ENCODE measurements around the gene DDX24.
A peak's percentile ranks its signal among the peaks of the same experiment; 100 is the strongest.

DDX24 gene, protein sequence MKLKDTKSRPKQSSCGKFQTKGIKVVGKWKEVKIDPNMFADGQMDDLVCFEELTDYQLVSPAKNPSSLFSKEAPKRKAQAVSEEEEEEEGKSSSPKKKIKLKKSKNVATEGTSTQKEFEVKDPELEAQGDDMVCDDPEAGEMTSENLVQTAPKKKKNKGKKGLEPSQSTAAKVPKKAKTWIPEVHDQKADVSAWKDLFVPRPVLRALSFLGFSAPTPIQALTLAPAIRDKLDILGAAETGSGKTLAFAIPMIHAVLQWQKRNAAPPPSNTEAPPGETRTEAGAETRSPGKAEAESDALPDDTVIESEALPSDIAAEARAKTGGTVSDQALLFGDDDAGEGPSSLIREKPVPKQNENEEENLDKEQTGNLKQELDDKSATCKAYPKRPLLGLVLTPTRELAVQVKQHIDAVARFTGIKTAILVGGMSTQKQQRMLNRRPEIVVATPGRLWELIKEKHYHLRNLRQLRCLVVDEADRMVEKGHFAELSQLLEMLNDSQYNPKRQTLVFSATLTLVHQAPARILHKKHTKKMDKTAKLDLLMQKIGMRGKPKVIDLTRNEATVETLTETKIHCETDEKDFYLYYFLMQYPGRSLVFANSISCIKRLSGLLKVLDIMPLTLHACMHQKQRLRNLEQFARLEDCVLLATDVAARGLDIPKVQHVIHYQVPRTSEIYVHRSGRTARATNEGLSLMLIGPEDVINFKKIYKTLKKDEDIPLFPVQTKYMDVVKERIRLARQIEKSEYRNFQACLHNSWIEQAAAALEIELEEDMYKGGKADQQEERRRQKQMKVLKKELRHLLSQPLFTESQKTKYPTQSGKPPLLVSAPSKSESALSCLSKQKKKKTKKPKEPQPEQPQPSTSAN

DNA sequence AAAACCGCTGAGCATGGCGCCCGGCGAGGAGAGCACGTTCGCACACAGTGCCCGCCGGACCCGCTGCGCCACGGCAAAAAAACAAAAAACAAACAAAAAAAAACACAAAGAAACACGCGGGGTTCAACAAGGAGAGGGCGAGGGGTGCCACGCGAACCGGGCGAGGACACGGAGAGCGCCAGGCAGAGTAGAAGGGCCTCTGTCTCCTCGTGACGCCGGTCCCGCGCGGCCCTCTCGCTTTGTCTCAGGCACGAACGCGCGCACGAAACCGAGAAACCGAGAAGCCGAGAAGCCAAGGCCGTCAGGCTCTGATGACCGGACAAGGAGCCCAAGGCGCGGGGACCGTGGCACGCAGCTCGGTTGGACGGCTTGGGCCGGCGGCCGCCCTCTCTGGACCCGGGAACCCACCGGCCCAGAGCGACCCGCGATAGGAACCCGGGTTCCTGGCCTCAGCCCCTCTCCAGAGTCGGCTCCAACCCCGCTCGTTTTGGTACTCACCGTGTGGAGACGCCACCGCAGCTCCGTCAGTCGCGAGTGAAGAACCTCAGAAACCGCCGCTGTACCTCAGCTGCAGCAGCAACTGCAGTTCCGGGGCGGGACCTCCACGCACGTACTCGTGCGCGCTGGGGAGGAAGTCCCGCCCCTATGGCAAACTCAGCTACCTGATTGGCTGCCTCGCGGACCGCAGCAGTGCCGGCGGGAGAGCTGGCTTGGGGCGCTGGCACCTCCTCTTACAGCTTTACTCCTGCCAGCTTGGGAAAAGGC, at the start of gene DDX24, which contains the start of gene IFI27L1:
TSS of gene DDX24 (minus strand) at position 582 of the 765 bp plus-strand sequence. CDS start 1,460 bp downstream, outside the sequence.
TSS of gene IFI27L1 (plus strand) at position 690 of the 765 bp plus-strand sequence. CDS start 15,628 bp downstream, outside the sequence.
- Histone ChIP-seq H3K4me1 (ENCODE audit: insufficient read depth, poor library complexity, severe bottlenecking) (peaks cover 12% of the 10 kb centered on the region), H3K27ac (ENCODE audit: poor library complexity, severe bottlenecking) (peak within 1 kb of the TSS; percentile 47), H3K9me3 (ENCODE audit: severe bottlenecking) (peaks cover 3% of the 10 kb centered on the region), H3K4me3 (ENCODE audit: severe bottlenecking) (peak within 1 kb of the TSS; percentile 83), H3K27me3 (ENCODE audit: insufficient read depth, poor library complexity, severe bottlenecking) (no peaks in the 10 kb centered on the region), H3K36me3 (ENCODE audit: low read depth) (peaks cover 48% of the 10 kb centered on the region)
- DNase-seq (ENCODE audit: low spot score) (peak; percentile 98), ATAC-seq (ENCODE audit: low read depth) (peak; percentile 98)
- TF ChIP-seq, protein P1, sequence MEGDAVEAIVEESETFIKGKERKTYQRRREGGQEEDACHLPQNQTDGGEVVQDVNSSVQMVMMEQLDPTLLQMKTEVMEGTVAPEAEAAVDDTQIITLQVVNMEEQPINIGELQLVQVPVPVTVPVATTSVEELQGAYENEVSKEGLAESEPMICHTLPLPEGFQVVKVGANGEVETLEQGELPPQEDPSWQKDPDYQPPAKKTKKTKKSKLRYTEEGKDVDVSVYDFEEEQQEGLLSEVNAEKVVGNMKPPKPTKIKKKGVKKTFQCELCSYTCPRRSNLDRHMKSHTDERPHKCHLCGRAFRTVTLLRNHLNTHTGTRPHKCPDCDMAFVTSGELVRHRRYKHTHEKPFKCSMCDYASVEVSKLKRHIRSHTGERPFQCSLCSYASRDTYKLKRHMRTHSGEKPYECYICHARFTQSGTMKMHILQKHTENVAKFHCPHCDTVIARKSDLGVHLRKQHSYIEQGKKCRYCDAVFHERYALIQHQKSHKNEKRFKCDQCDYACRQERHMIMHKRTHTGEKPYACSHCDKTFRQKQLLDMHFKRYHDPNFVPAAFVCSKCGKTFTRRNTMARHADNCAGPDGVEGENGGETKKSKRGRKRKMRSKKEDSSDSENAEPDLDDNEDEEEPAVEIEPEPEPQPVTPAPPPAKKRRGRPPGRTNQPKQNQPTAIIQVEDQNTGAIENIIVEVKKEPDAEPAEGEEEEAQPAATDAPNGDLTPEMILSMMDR (IDR thresholded peaks at IDR 0.05; ENCODE audit: poor library complexity, severe bottlenecking): no peak

DNA sequence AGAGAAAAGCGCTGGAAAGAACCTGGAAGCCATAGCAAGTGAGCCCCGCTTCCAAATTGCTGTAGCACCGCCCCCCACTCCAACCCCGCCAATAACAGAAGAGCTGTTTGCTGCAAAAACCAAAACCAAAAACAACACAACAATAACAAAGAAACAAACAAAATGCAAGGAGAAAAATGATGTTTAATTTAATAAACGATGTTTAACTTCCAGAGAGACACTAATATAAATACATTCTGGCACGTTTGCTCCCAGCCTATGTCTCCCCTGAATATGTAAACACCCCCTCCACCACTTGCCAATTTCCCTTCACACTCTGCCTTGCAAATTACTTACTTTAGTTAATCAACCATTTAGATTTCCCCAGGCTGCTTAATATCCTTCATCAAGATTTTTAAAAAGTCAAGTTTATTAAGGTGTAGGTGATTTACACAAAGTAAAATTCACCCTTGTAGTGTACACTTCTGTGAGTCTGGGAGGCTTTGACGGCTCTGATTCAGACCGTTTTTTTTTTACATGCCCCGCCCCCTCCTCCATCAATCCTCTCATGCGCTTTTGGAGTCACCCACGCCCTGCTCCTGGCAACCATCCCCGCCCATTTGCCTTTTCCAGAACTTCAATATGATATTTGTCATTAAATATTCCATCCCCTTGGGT, 48.9 kb upstream of the DDX24 start:
- DNase-seq (ENCODE audit: low spot score): no peak
- TF ChIP-seq, protein P1 (IDR thresholded peaks at IDR 0.05; ENCODE audit: poor library complexity, severe bottlenecking): no peak
- Histone ChIP-seq H3K36me3 (ENCODE audit: low read depth) (no peaks in the 10 kb centered on the region), H3K4me1 (ENCODE audit: insufficient read depth, poor library complexity, severe bottlenecking) (no peaks in the 10 kb centered on the region), H3K27me3 (ENCODE audit: insufficient read depth, poor library complexity, severe bottlenecking) (no peaks in the 10 kb centered on the region), H3K9me3 (ENCODE audit: severe bottlenecking) (no peaks in the 10 kb centered on the region), H3K27ac (ENCODE audit: poor library complexity, severe bottlenecking) (peak overlapping the region; percentile 22), H3K4me3 (ENCODE audit: severe bottlenecking) (peak overlapping the region; percentile 36)
- ATAC-seq (ENCODE audit: low read depth): peak; percentile 49; the same call in 2 of the 3 replicates

DNA sequence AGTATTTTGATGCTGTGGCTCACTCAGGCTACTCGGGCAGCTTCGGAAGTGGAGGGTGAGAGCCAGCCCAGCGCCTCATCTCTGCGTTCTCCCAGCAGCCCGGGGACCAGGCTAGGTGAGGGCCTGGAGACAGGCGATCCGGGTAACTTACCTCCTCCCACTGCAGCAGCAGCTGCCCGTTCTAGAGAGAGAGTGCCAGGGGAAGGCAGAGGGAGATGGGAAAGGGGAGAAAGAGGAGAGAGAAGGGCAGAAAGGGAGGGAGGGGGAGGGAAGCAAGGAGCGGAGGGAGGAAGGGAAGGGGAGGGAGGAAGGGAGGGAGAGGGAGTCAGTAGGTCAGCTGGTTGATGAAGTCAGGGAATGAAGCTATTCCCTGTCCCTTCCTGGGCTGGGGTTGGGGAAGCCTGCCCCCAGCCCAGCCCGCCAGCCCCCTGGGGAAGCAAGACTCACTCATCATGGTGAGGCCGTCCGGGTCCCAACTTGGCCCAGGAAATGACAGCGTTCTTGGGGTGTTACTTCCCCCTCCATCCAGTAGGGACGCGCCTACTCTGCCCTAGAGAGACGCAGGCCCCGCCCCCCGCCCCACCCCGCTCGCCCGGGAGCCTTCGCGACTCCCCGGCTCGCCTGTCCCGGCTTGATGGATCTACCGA, 48.2 kb upstream of the DDX24 start, which contains the start of gene IFI27L2:
TSS of gene IFI27L2 (minus strand) at position 494 of the 647 bp plus-strand sequence. CDS start at position 454, 40 bp downstream.
- peak within 1 kb of the TSS; percentile 36 for H3K4me3 ChIP-seq (ENCODE audit: severe bottlenecking)
- H3K9me3 ChIP-seq (ENCODE audit: severe bottlenecking): no peaks in the 10 kb centered on the region
- H3K27me3 ChIP-seq (ENCODE audit: insufficient read depth, poor library complexity, severe bottlenecking): no peaks in the 10 kb centered on the region
- no peaks in the 10 kb centered on the region for H3K36me3 ChIP-seq (ENCODE audit: low read depth)
- TF ChIP-seq, protein P1 (IDR thresholded peaks at IDR 0.05; ENCODE audit: poor library complexity, severe bottlenecking): peak; percentile 19
- DNase-seq (ENCODE audit: low spot score) (no peak), ATAC-seq (ENCODE audit: low read depth) (peak; percentile 87)
- no peaks in the 10 kb centered on the region for H3K4me1 ChIP-seq (ENCODE audit: insufficient read depth, poor library complexity, severe bottlenecking)
- peak within 1 kb of the TSS; percentile 22 for H3K27ac ChIP-seq (ENCODE audit: poor library complexity, severe bottlenecking)

DNA sequence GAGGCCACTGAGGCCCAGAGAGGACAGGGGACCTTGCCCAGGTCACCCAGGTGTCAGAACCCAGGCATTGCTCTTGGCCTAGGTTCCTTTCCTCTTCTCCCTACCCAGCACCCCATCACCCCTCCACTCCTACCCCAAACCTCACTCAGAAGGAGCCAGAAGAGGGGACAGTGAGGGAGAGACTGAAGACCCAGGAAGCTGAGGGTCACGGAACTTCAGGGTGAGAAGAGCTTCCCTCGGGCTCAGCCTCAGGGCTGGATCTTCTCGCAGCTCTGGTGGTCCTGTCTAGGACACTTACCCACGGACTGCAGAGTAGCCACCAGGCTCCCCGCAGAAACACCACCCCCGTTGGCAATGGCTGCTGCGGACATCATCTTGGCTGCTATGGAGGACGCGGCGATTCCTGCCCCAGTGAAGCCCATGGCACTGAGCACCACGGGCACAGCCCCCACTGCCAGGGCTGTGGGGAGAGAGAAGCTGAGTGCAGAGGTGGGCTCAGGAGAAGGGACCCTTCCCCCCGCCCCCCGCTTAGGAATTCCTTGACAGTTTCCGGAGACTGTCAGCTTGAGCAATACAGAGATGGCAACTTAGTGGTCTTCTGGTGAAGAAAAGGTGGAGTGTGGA, 47.3 kb upstream of the DDX24 start:
- DNase-seq (ENCODE audit: low spot score): no peak
- no peaks in the 10 kb centered on the region for H3K4me1 ChIP-seq (ENCODE audit: insufficient read depth, poor library complexity, severe bottlenecking)
- no peak overlapping the region for H3K4me3 ChIP-seq (ENCODE audit: severe bottlenecking)
- H3K9me3 ChIP-seq (ENCODE audit: severe bottlenecking): no peaks in the 10 kb centered on the region
- TF ChIP-seq, protein P1 (IDR thresholded peaks at IDR 0.05; ENCODE audit: poor library complexity, severe bottlenecking): no peak
- H3K27ac ChIP-seq (ENCODE audit: poor library complexity, severe bottlenecking): no peak overlapping the region
- H3K36me3 ChIP-seq (ENCODE audit: low read depth): no peaks in the 10 kb centered on the region
- ATAC-seq (ENCODE audit: low read depth): no peak
- H3K27me3 ChIP-seq (ENCODE audit: insufficient read depth, poor library complexity, severe bottlenecking): no peaks in the 10 kb centered on the region

Measured in RWPE2 (cell line).